CD4-positive, alpha-beta T cell (primary cell): ENCODE data around the gene ERVH48-1. TPM values are rescaled to one million over a fixed set of nuclear protein-coding genes. Genes with fewer than 3 reads are reported as not detected.
"Not testable (repeated sequence)": the region's sequence is repeated elsewhere in the genome, so short reads cannot be mapped to it uniquely, and the experiment has no call there.

Experiments used
- ATAC-seq: fragments of 200-7000 bp; cut with Tn5 transposase; one replicate; pipeline ENCODE4 v1.10.0; 2022; ENCODE audit warnings: mild to moderate bottlenecking; ENCODE audit not compliant: poor library complexity
- CTCF ChIA-PET: fragments of 350-600 bp; sonication (Branson Sonifier 250); formaldehyde crosslinking; loops from one replicate; lab custom pipeline; 2021; ENCODE audit warnings: antibody characterized with exemption, inconsistent platforms; lab: Charles Lee
- POLR2A ChIA-PET: fragments of 350-600 bp; sonication (Branson Sonifier 250); formaldehyde crosslinking; loops from one replicate; lab custom pipeline; 2021; ENCODE audit warnings: antibody characterized with exemption, inconsistent platforms; lab: Charles Lee
- DNase-seq, 14 experiments: peaks; one replicate each; pipeline ENCODE4 v3.0.0-alpha.2; 2013 to 2020; ENCODE audit warnings: mixed read lengths in 2 of 14
- H3K27ac ChIP-seq, 2 donors: one replicate each; pipeline versions ENCODE4 v1.5.1 to v1.7.0; 2013; ENCODE audit warnings: low read length in 2 of 2, low read depth in 1 of 2, mild to moderate bottlenecking in 1 of 2
- H3K27me3 ChIP-seq, 2 experiments: 1 replicate in 1 of 2; 2 replicates in 1 of 2; pipeline versions ENCODE4 v1.6.1 to v1.7.0; 2013; ENCODE audit warnings: low read length in 2 of 2, control low read depth in 1 of 2, mild to moderate bottlenecking in 1 of 2, moderate library complexity in 1 of 2; ENCODE audit not compliant: insufficient read depth in 2 of 2, control insufficient read depth in 1 of 2
- H3K36me3 ChIP-seq: one replicate; pipeline ENCODE4 v1.6.1; 2013; ENCODE audit warnings: low read length, control low read depth; ENCODE audit not compliant: insufficient read depth
- H3K4me1 ChIP-seq: one replicate; pipeline ENCODE4 v1.6.1; 2013; ENCODE audit warnings: low read length, control low read depth; ENCODE audit not compliant: insufficient read depth
- H3K4me3 ChIP-seq: one replicate; pipeline ENCODE4 v1.5.1; 2013; ENCODE audit warnings: mild to moderate bottlenecking, low read length, moderate library complexity
- H3K9me3 ChIP-seq, 2 experiments: 1 replicate in 1 of 2; 2 replicates in 1 of 2; pipeline versions ENCODE4 v1.6.1 to v1.7.0; 2013; ENCODE audit warnings: low read length in 2 of 2, mild to moderate bottlenecking in 2 of 2, control low read depth in 1 of 2, moderate library complexity in 1 of 2; ENCODE audit not compliant: control insufficient read depth in 1 of 2, insufficient read depth in 1 of 2
- H3K27ac Mint-ChIP-seq: one replicate; pipeline ENCODE4 v1.8.0; 2020; ENCODE audit warnings: mixed read lengths
- H3K27me3 Mint-ChIP-seq: one replicate; pipeline ENCODE4 v1.8.0; 2021; ENCODE audit warnings: mixed read lengths
- H3K36me3 Mint-ChIP-seq: one replicate; pipeline ENCODE4 v1.8.0; 2021; ENCODE audit warnings: low read depth, mixed read lengths
- H3K4me1 Mint-ChIP-seq: one replicate; pipeline ENCODE4 v1.8.0; 2021; ENCODE audit warnings: low read depth, mixed read lengths
- H3K4me3 Mint-ChIP-seq: one replicate; pipeline ENCODE4 v1.8.0; 2020; ENCODE audit warnings: mild to moderate bottlenecking, mixed read lengths
- H3K9me3 Mint-ChIP-seq: one replicate; pipeline ENCODE4 v1.8.0; 2020; ENCODE audit warnings: mixed read lengths
- CTCF ChIP-seq: fragments of 200-600 bp; IDR thresholded peaks from one replicate; pipeline ENCODE4 v1.8.0; 2022; ENCODE audit warnings: antibody characterized with exemption, mild to moderate bottlenecking
- intact Hi-C, 2 experiments: fragments of 100-400 bp; cut with DNase I in 1 of 2; cut with micrococcal nuclease in 1 of 2; formaldehyde crosslinking; loops; one replicate each; pipeline versions ENCODE4 v1.15.1 to v1.9.0; 2023 to 2025; cut with DNase I, micrococcal nuclease
- total RNA-seq, 174 experiments: library from RNA in 2 of 174; stranded (reverse) in 2 of 174; gene quantifications; one replicate each; pipeline ENCODE4 v1.2.3 and lab custom pipeline; 2021 to 2026

Gene ERVH48-1
- total RNA-seq, 2 experiments from 2014 or later, result 1.1 to 1.4 TPM

GRCh38 chr21:42921927-42922326 lies 3.5 kb downstream of the ERVH48-1 start:
- no peak overlapping the region for H3K4me3 Mint-ChIP-seq
- POLR2A ChIA-PET, result no interaction called here
- CTCF ChIA-PET, result no interaction called here
- ATAC-seq (no peak), DNase-seq (no peak)
- H3K36me3 Mint-ChIP-seq, result no peaks in the 10 kb centered on the region
- H3K9me3 Mint-ChIP-seq, result no peaks in the 10 kb centered on the region
- peaks cover 18% of the 10 kb centered on the region for H3K4me1 ChIP-seq
- H3K9me3 ChIP-seq, result no peaks in the 10 kb centered on the region
- intact Hi-C loops, result loop anchor here in 1 of 2 experiments (5.0 kb wide), 1 partner anchor 725 kb away; no protein-coding TSS in a partner anchor
- TF ChIP-seq CTCF, result no peak
- no peak overlapping the region for H3K27ac ChIP-seq
- H3K4me3 ChIP-seq, result no peak overlapping the region
- H3K36me3 ChIP-seq, result no peaks in the 10 kb centered on the region
- H3K4me1 Mint-ChIP-seq, result peaks cover 22% of the 10 kb centered on the region
- H3K27me3 ChIP-seq, result no peaks in the 10 kb centered on the region
- no peak overlapping the region for H3K27ac Mint-ChIP-seq
- H3K27me3 Mint-ChIP-seq, result no peaks in the 10 kb centered on the region

- DNase-seq (no peak), ATAC-seq (no peak)
- Histone ChIP-seq H3K27me3 (no peaks in the 10 kb centered on the region), H3K9me3 (no peaks in the 10 kb centered on the region), H3K27ac (no peak overlapping the region), H3K4me1 (no peaks in the 10 kb centered on the region), H3K36me3 (no peaks in the 10 kb centered on the region), H3K4me3 (no peak overlapping the region)
- TF ChIP-seq CTCF, result no peak
- H3K36me3 Mint-ChIP-seq, result peaks cover 4% of the 10 kb centered on the region
- peaks cover 1% of the 10 kb centered on the region for H3K4me1 Mint-ChIP-seq
- no peak overlapping the region for H3K27ac Mint-ChIP-seq
- ChIA-PET POLR2A (no interaction called here), CTCF (no interaction called here)
- no peak overlapping the region for H3K4me3 Mint-ChIP-seq
- H3K9me3 Mint-ChIP-seq, result no peaks in the 10 kb centered on the region
- H3K27me3 Mint-ChIP-seq, result no peaks in the 10 kb centered on the region
- intact Hi-C loops, result no loop called here
Observed at GRCh38 chr21:42918291-42918690, 7.1 kb downstream of the ERVH48-1 start.

GRCh38 chr21:42913476-42913875 lies 12.0 kb downstream of the ERVH48-1 start:
- Histone ChIP-seq H3K36me3 (peaks cover 18% of the 10 kb centered on the region), H3K4me3 (no peak overlapping the region), H3K27me3 (no peaks in the 10 kb centered on the region), H3K4me1 (no peaks in the 10 kb centered on the region), H3K27ac (no peak overlapping the region), H3K9me3 (no peaks in the 10 kb centered on the region)
- Mint-ChIP-seq H3K27ac (no peak overlapping the region), H3K4me3 (no peak overlapping the region), H3K9me3 (no peaks in the 10 kb centered on the region), H3K36me3 (peaks cover 31% of the 10 kb centered on the region), H3K27me3 (no peaks in the 10 kb centered on the region), H3K4me1 (no peaks in the 10 kb centered on the region)
- intact Hi-C loops, result no loop called here
- no peak for TF ChIP-seq CTCF
- ChIA-PET CTCF (no interaction called here), POLR2A (no interaction called here)
- no peak for ATAC-seq
- DNase-seq, result no peak

GRCh38 chr21:42911920-42912319 lies 13.5 kb downstream of the ERVH48-1 start:
- H3K27ac ChIP-seq, DNase-seq, H3K27me3 Mint-ChIP-seq, H3K4me3 Mint-ChIP-seq, H3K4me1 Mint-ChIP-seq, ATAC-seq, H3K4me3 ChIP-seq, H3K9me3 ChIP-seq, H3K27ac Mint-ChIP-seq, H3K4me1 ChIP-seq, intact Hi-C loops, H3K27me3 ChIP-seq, H3K9me3 Mint-ChIP-seq, CTCF ChIA-PET: not testable (repeated sequence)
- POLR2A ChIA-PET, result interaction anchor here (0.6 kb wide), 1 partner anchor 954 kb away, joined by 3 read pairs; no protein-coding TSS in a partner anchor
- H3K36me3 Mint-ChIP-seq, result peaks cover 34% of the 10 kb centered on the region
- peaks cover 19% of the 10 kb centered on the region for H3K36me3 ChIP-seq

GRCh38 chr21:42908484-42908883 lies 16.9 kb downstream of the ERVH48-1 start:
- H3K9me3 ChIP-seq, CTCF ChIA-PET, H3K4me3 ChIP-seq, POLR2A ChIA-PET, H3K4me1 Mint-ChIP-seq, H3K9me3 Mint-ChIP-seq, H3K27ac Mint-ChIP-seq, H3K27ac ChIP-seq, ATAC-seq, H3K27me3 Mint-ChIP-seq, intact Hi-C loops, H3K4me3 Mint-ChIP-seq, DNase-seq, H3K4me1 ChIP-seq, H3K27me3 ChIP-seq: not testable (repeated sequence)
- H3K36me3 ChIP-seq, result peaks cover 45% of the 10 kb centered on the region
- peaks cover 55% of the 10 kb centered on the region for H3K36me3 Mint-ChIP-seq
